HTR-8/SVneo (cell line): ENCODE results near the gene FOXI3.
"Not testable (repeated sequence)": the region's sequence is repeated elsewhere in the genome, so short reads cannot be mapped to it uniquely, and the experiment has no call there.

Source experiments
- DNase-seq: peaks from one replicate; pipeline ENCODE4 v3.0.0; 2011; ENCODE audit warnings: low spot score, mixed read lengths; ENCODE audit not compliant: insufficient read length
- FAIRE-seq: peaks from 2 replicates; lab custom pipeline; 2011; peaks lifted over from hg19 to GRCh38; lab: Jason Lieb, UNC

The FOXI3 gene

DNA sequence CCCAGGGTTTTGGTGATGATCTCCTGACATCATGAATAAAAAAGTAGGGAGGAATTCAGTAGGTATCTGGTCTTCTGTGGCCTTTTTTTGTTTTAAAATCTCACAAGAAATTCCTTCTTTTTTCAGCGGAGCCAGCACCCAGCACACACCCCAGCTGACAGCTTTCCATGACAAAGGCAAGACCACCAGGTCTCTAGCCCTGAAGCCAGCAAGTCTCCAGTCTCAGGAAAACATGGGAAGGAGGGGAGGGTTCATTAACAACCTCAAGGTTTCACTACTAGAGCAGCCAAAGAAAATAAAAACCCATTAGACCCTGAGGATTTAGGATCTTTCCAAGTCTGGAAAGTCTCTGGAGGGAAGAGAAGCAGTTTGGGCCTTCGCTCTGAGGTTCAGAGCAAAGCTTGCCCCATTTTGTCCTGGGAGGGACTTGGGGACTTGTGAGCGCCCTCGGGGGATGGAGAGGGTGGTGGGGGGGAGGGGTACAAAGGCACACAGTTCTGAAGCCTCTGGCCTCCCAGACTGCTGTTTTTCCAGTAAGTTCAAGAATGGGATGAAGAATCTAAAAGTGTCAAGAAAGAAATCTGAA lies 9.0 kb downstream of the FOXI3 start:
- DNase-seq: no peak

DNA sequence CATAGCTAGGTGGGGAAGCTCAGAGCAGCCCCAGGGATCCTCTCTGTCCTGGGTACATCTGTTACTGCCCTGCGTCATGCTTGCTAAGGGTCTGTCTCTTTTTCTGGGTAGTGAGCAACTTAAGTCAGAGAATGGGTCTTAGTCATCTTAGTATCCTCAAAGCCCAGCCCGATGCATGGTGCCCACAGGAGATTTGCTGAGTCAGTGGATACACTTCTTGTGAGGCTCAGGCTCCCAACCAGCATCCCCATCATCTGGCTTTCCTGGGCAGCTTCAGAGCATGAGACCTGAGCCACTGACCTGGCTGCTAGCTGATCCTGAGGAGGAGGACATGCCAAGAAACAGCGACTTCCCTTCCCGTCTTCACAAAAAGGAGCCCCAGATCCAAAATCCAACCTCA lies 10.0 kb downstream of the FOXI3 start:
- DNase-seq (no peak), FAIRE-seq (no peak)

More for the DNA sequence above, 9.0 kb downstream of the FOXI3 start:
- no peak for FAIRE-seq

DNA sequence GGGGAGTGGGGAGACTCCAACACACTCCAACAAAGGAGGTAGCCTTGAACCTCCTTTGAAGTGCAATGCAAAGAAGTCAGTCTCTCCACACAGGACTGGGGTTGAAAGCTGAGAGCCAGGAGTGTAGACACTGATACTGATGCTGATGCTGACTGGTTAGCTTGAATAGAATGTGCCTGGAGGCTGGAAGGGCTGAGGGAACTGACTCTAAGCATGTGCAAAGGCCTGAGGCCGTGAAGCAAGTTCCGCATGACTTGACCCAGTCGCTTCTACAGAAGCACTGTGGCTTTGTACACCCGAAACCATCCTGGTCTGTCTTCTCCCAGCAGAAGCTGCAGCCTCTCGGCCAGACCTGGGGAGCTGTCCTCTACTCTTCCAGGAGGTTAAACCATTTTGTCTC lies 10.4 kb downstream of the FOXI3 start:
- no peak for DNase-seq
- FAIRE-seq: no peak

DNA sequence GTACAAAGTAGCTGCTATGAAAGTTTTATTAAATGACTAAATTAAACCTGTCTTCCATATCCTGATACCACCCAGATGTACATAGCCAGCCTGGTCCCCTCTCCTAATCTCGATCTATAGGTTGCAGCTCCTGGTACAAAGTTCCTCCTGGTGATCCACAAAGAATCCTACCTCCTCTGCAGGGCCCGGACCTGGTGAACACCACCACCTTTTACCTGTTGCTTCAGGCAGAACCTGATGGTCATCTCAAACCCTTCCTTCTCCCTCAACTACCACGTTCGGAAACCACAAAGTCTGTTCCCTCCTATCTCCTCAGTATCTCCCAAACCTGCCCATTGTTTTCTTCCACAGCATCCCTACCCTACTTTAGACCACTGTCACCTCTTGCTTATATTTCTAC lies 15.5 kb downstream of the FOXI3 start:
- FAIRE-seq: no peak
- DNase-seq: no peak

DNA sequence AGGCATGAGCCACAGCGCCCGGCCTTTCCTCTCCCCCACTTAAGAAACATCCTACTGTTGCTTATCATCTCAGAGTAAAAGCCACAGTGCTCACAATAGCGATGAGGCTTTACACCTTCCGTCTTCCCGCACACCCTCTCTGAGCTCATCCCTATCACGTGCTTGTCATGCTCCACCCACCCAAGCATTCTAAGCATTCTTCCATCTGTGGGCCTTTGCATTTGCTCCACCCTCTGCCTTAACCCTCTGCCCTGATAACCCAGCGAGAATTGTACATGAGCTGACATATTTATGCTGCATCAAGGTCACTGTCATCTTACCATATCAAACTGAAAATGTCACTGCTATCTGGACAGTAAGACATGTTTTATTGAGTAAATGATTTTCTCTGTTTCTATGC lies 22.6 kb downstream of the FOXI3 start:
- FAIRE-seq (no peak), DNase-seq (no peak)

DNA sequence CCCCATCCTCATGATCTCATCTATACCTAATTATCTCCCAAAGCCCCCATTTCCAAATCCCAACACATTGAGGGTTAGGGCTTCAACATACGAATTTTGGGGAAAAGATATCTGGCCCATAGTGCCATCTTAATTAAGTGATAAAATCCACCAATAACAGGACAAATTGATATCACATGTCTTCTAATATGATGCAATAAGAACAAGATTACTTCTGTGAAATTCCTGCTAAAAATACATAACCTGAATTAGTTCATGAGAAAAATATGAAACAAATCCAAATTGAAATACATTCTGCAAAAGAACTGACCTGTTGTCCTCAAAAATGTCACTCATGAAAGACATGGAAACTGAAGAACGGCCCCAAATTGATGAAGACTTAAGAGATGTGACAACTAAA lies 28.8 kb downstream of the FOXI3 start:
- no peak for FAIRE-seq
- DNase-seq: no peak

DNA sequence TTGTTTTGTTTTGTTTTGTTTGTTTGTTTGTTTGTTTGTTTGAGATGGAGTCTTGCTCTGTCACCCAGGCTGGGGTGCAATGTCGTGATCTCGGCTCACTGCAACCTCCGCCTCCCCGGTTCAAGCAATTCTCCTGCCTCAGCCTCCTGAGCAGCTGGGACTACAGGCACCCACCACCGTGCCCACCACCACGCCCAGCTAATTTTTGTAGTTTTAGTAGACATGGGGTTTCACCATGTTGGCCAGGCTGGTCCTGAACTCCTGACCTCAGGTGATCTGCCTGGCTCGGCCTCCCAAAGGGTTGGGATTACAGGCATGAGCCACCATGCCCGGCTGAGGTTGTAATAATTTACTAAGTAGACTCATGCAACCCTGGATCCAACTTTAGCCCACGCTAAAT lies 33.4 kb downstream of the FOXI3 start:
- FAIRE-seq, DNase-seq: not testable (repeated sequence)

DNA sequence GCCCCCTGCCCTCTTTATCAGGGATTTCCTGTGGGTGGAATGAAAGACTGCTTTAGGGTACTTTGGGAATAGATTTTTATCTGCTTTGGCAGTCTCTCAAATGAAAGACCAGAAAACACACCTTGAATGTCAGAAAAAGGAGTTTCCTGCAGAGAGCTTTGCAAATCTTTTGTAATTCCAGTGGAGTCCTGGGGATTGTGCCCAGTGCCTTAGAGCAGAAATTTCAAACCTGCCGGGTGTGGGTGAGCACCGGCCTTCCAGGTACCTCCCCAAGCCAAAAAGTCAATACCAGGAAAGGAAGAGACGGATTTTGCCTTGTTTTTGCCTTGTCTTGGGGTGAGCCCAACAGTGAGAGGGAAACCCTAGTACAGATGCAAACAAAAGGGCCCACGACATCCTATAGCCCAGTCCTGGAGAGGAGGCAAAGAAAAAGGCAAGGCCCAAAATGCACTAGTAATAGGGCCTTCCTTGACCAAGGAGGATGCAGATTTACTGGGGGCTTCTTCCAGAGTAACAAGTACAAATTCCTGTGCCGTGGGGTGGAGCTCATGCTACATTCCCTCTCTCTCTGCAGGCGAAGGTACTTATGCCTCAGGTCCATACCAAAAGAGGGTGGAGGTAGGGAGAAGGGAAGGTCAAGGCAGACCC lies 36.4 kb downstream of the FOXI3 start:
- no peak for FAIRE-seq
- no peak for DNase-seq

DNA sequence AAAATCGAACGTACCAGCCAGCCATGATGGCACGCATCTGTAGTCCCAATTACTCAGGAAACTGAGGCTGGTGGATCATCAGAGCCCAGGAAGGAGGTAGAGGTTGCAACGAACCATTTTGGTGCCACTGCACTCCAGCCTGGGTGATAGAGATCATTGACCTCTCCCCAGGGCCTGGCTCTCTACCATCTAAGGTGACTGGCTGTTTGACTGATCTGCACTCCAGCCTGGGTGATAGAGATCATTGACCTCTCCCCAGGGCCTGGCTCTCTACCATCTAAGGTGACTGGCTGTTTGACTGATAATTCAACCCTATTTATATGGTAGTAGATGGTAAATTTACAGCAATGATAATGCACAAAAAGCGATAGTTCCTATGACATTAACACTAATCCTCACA lies 43.6 kb downstream of the FOXI3 start:
- FAIRE-seq, DNase-seq: not testable (repeated sequence)

DNA sequence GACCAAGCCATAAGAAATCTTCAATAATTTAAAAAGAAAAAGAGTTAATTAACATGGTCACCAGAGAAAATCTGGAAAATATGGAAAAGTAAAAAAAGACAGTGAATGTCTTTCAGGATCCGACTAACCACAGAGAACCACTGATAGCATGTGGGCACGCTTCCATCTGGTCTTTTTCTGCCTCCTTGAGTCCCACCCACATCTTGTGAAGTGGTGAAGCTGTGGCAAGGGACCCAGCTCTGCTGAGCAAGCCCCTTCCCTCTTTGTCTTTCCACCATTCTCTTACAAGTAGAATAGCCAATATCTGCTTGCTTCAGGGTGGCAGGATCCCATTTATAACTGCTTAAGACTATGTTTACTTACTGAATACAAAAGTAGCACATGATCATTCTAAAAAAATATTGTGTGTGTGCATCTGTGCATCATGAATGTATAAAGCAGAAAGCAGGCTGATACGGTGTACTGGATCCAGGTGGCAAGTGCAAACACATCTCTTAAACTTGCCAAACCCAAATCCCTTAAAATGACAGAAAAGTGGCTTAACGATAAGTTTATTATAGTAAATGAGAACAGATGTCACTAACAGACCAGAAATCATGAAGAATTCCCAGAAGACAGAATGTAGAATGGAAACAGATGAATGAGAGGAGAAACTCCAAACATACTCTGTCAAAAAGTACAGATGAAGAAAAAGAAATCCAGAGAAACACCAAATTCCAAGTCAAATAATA lies 52.3 kb downstream of the FOXI3 start:
- DNase-seq (no peak), FAIRE-seq (no peak)

DNA sequence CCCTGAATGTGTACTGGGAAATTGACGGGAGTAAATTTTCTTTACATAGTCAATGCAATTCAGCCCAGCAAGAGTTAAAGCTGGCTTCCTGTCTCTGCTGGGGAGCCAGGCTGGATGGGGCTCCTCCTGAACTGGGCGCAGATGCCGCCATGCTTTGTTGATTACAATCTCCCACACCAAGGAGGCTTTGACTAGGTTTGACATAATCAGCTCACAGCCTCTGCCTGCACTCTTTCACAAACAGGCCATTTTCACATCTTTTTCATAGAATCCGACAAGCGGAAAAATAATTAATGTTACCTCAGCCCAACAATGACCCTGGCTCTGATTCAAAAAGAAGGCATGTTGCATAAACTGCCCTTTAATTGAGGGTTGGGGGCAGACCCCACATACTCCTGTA lies 54.3 kb downstream of the FOXI3 start:
- FAIRE-seq: no peak
- no peak for DNase-seq
